Prostate gland (tissue), 2 donors: ENCODE measurements around the gene PLCH2. TPM values are rescaled to one million over a fixed set of nuclear protein-coding genes. Genes with fewer than 3 reads are reported as not detected.

ENCODE experiments used
- DNase-seq: peaks from one replicate; pipeline ENCODE4 v3.0.0-alpha.2; 2019; ENCODE audit warnings: low spot score
- H3K27ac ChIP-seq, 2 donors: fragments of 200-600 bp; sonication (generic); 2 replicates each; pipeline ENCODE4 v1.5.1; 2017 to 2019
- H3K27me3 ChIP-seq: fragments of 200-600 bp; sonication (generic); replicated peaks from 2 replicates; pipeline ENCODE4 v1.5.1; 2019; ENCODE audit not compliant: insufficient read depth
- H3K36me3 ChIP-seq, 2 donors: fragments of 200-600 bp; sonication (generic); 1 replicate in 1 of 2; 2 replicates in 1 of 2; pipeline versions ENCODE4 v1.5.1 to v1.8.1; 2017 to 2019
- H3K4me1 ChIP-seq: fragments of 200-600 bp; sonication (generic); replicated peaks from 2 replicates; pipeline ENCODE4 v1.5.1; 2019
- H3K4me3 ChIP-seq, 2 donors: fragments of 200-600 bp; sonication (generic); 2 replicates each; pipeline ENCODE4 v1.5.1; 2017 to 2019
- H3K9me3 ChIP-seq: fragments of 200-600 bp; sonication (generic); 2 replicates; pipeline ENCODE4 v1.5.1; 2017
- POLR2A ChIP-seq: fragments of 450-650 bp; IDR thresholded peaks from one replicate; pipeline ENCODE4 v1.6.1; 2016; ENCODE audit warnings: antibody characterized with exemption, mild to moderate bottlenecking
- POLR2AphosphoS5 ChIP-seq: sonication (generic); formaldehyde crosslinking; IDR thresholded peaks from one replicate; pipeline ENCODE4 v1.6.1; 2017; ENCODE audit warnings: antibody characterized with exemption
- WGBS: methylation state at CpG from one replicate; pipeline ENCODE4 v1.1.5; 2018; 5-methylcytosine and 5-hydroxymethylcytosine counted together
- intact Hi-C: fragments of 100-400 bp; cut with DNase I; formaldehyde crosslinking; loops from one replicate; pipeline ENCODE4 v1.14.2; 2022
- total RNA-seq, 2 donors: library from RNA; depleted of rRNA; stranded (reverse); fragments of >200 nt; gene quantifications; one replicate each; pipeline ENCODE4 v1.1.0, GENCODE V29; 2016
- TF ChIP-seq, protein P1 (sequence below), 4 experiments: fragments of 200-600 bp in 2 of 4; fragments of 450-650 bp in 2 of 4; sonication (generic) in 2 of 4; IDR thresholded peaks; 1 replicate in 3 of 4; 2 replicates in 1 of 4; pipeline ENCODE4 v1.5.1; 2016 to 2019; ENCODE audit warnings: antibody characterized with exemption in 4 of 4, mild to moderate bottlenecking in 2 of 4, moderate library complexity in 2 of 4

Gene PLCH2
- total RNA-seq, 2 donors from 2014 or later, result 29.8 to 41.0 TPM

DNA sequence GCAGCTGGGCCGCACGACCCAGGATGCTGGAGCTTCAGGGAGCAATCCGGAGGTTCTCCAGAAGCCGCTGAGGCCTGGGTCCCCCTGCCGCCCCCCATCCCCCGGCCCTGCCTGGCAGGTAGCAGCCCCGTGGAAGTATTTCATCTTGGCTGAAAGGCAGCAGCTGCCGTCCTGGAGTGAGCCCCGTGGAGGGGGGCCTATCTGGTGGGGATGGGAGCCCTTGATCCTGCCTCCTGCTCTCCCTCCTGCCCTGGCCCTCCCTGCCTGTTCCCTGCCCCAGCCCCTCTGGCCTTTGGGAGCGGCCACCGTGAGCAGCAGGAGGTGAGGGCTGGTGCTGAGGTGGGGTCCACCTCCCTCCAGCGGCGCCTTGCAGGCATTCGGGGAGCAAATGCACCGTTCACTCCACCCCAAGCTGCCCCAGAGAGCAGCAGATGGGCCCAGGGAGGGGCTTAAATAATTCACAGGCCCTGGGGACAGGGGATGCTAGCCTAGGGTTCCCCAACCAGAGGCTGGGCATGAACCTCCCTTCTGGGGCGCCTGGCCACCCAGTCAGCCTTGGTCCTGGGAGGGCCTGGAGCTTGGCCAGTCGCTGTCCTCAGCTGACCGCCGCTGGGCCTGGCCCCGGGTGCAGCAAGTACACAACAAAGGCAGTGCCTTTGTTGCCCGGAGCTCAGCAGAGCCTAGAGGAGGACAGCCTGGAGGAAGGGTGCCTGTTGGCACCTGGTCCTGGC, 23.7 kb upstream of the PLCH2 start:
- no peaks in the 10 kb centered on the region for H3K4me1 ChIP-seq
- intact Hi-C loops, result no loop called here
- H3K27me3 ChIP-seq, result no peaks in the 10 kb centered on the region
- TF ChIP-seq POLR2A, result no peak
- TF ChIP-seq POLR2AphosphoS5, result no peak
- TF ChIP-seq, protein P1, sequence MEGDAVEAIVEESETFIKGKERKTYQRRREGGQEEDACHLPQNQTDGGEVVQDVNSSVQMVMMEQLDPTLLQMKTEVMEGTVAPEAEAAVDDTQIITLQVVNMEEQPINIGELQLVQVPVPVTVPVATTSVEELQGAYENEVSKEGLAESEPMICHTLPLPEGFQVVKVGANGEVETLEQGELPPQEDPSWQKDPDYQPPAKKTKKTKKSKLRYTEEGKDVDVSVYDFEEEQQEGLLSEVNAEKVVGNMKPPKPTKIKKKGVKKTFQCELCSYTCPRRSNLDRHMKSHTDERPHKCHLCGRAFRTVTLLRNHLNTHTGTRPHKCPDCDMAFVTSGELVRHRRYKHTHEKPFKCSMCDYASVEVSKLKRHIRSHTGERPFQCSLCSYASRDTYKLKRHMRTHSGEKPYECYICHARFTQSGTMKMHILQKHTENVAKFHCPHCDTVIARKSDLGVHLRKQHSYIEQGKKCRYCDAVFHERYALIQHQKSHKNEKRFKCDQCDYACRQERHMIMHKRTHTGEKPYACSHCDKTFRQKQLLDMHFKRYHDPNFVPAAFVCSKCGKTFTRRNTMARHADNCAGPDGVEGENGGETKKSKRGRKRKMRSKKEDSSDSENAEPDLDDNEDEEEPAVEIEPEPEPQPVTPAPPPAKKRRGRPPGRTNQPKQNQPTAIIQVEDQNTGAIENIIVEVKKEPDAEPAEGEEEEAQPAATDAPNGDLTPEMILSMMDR (IDR thresholded peaks at IDR 0.05), result no peak
- DNase-seq, result no peak
- H3K4me3 ChIP-seq, result no peak overlapping the region
- H3K27ac ChIP-seq, result no peak overlapping the region
- no peaks in the 10 kb centered on the region for H3K9me3 ChIP-seq
- no peaks in the 10 kb centered on the region for H3K36me3 ChIP-seq
- 51% methylated on average over 20 of the region's 21 CpGs for WGBS

DNA sequence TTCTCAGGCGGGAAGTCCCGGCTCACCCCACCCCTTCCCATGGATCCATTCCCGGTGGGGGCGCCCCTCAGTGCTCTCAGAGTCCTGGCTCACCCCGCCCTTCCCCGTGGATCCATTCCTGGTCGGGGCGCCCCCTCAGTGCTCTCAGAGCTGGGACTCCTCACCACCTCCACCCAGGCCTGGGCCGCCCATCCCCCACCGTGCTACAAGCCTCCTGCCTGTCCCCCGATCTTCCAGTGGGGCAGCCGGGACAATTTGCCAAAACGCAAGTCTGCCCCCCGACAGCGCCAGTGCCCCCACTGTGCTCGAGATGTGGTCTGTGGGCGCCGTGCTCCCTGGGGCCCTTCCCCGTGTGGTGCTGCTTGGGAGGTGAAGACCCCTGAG, 23.2 kb upstream of the PLCH2 start:
- Histone ChIP-seq H3K27me3 (no peaks in the 10 kb centered on the region), H3K36me3 (no peaks in the 10 kb centered on the region), H3K27ac (no peak overlapping the region), H3K4me3 (no peak overlapping the region), H3K9me3 (no peaks in the 10 kb centered on the region), H3K4me1 (no peaks in the 10 kb centered on the region)
- WGBS, result 80% methylated on average over 19 of the region's 19 CpGs
- TF ChIP-seq, protein P1 (IDR thresholded peaks at IDR 0.05), result no peak
- TF ChIP-seq POLR2A (no peak), POLR2AphosphoS5 (no peak)
- no peak for DNase-seq
- intact Hi-C loops, result no loop called here

DNA sequence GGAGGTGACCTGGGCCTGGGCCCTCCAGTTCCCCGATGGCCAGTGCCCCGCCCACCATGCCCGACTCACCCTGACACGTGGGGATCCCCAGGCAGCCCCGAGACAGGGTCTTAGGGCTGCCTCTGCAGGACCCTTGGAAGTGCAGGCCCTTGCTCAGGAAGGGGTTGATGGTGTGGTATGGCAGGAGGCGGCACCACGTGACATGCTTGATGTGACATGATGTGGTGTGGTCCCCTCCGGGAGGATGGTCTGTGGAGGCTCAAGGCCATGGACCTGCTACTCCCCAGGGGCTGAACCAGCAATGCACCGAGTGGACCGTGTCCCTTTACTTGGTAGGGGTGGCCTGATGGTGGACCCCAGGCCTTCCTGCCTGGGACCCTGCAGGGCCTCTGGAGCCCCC, 21.9 kb upstream of the PLCH2 start:
- no peak overlapping the region for H3K27ac ChIP-seq
- H3K4me1 ChIP-seq, result no peaks in the 10 kb centered on the region
- TF ChIP-seq POLR2A (no peak), POLR2AphosphoS5 (no peak)
- TF ChIP-seq, protein P1 (IDR thresholded peaks at IDR 0.05), result no peak
- H3K4me3 ChIP-seq, result no peak overlapping the region
- intact Hi-C loops, result no loop called here
- WGBS, result 85% methylated on average over 9 of the region's 10 CpGs
- DNase-seq, result no peak
- no peaks in the 10 kb centered on the region for H3K9me3 ChIP-seq
- no peaks in the 10 kb centered on the region for H3K36me3 ChIP-seq
- H3K27me3 ChIP-seq, result no peaks in the 10 kb centered on the region

DNA sequence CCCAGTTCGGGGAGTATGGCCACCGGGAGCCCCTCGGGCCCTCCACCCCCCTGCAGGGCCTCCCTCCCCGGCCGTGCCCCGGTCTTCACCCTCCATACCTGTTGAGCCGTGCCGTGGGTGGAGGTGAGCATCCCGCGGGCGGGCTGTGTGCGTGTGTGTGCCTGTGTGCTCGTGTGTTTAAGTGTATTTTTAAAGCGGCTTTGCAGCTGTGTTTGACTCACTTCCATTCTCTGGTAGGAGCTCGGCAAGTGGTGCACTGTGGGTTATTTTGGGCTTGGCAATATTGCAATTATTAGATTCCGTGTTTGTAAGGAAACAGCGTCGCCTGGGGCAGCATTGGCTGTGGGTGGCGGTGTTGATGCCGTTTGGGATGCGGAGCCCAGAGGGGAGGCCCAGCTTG, 20.3 kb upstream of the PLCH2 start:
- peaks cover 5% of the 10 kb centered on the region for H3K4me1 ChIP-seq
- intact Hi-C loops, result no loop called here
- H3K9me3 ChIP-seq, result no peaks in the 10 kb centered on the region
- DNase-seq, result no peak
- 54% methylated on average over 21 of the region's 21 CpGs for WGBS
- no peaks in the 10 kb centered on the region for H3K36me3 ChIP-seq
- H3K27me3 ChIP-seq, result no peaks in the 10 kb centered on the region
- H3K27ac ChIP-seq, result no peak overlapping the region
- TF ChIP-seq POLR2AphosphoS5 (no peak), POLR2A (no peak)
- TF ChIP-seq, protein P1 (IDR thresholded peaks at IDR 0.05), result no peak
- no peak overlapping the region for H3K4me3 ChIP-seq

DNA sequence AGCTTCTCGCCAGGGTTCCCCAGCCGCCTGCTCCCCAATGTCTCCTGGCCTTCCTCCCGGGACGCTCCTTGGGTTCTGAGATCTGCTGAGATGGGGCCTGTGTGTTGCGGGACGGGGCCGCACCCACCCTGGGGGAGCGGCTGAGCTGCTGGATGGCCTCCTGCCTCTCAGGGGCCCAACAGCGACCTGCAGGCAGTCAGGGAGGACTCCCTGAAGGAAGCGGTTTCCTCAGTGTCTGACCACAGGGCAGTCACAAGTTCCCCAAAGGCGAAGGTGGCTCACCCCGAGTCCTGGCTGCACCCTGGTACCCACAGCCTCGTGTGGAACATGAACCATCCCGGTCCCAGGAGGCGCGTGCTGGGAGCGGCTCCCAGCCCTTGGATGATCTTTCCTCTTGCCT, 18.6 kb upstream of the PLCH2 start:
- Histone ChIP-seq H3K9me3 (no peaks in the 10 kb centered on the region), H3K27me3 (no peaks in the 10 kb centered on the region), H3K4me3 (no peak overlapping the region), H3K27ac (no peak overlapping the region), H3K4me1 (peaks cover 5% of the 10 kb centered on the region), H3K36me3 (no peaks in the 10 kb centered on the region)
- intact Hi-C loops, result no loop called here
- WGBS, result 81% methylated on average over 11 of the region's 17 CpGs
- no peak for TF ChIP-seq POLR2A
- TF ChIP-seq, protein P1 (IDR thresholded peaks at IDR 0.05), result no peak
- no peak for TF ChIP-seq POLR2AphosphoS5
- DNase-seq, result no peak
